HEK293 (cell line): ENCODE data around the gene DAGLA.

Source experiments
- CTCF ChIA-PET: fragments of 350-600 bp; formaldehyde crosslinking; extraction: SDS; loops from one replicate; lab custom pipeline; 2021; ENCODE audit warnings: antibody characterized with exemption; lab: Yijun Ruan, JAX
- POLR2A ChIA-PET: fragments of 300-600 bp; formaldehyde crosslinking; extraction: SDS; loops from one replicate; lab custom pipeline; 2020; ENCODE audit warnings: antibody characterized with exemption, inconsistent platforms; lab: Yijun Ruan, JAX
- H3K27ac ChIP-seq: fragments of 200-500 bp; sonication (Bioruptor generic); 2 replicates; pipeline ENCODE4 v1.5.1; 2014; ENCODE audit warnings: low read depth, low read length, control low read depth, inconsistent platforms; ENCODE audit errors: extremely low read depth
- H3K36me3 ChIP-seq, 2 experiments: fragments of 200-500 bp in 1 of 2; sonication (Bioruptor generic) in 1 of 2; 1 replicate in 1 of 2; 2 replicates in 1 of 2; pipeline ENCODE4 v1.5.1; 2014 to 2017; ENCODE audit warnings: inconsistent platforms in 2 of 2, low read length in 2 of 2; ENCODE audit not compliant: control insufficient read depth in 2 of 2, insufficient read depth in 1 of 2
- H3K4me1 ChIP-seq: fragments of 200-500 bp; sonication (Bioruptor generic); 2 replicates; pipeline ENCODE4 v1.5.1; 2014; ENCODE audit warnings: mild to moderate bottlenecking, low read length, inconsistent platforms; ENCODE audit not compliant: control insufficient read depth, insufficient read depth
- H3K4me3 ChIP-seq: 2 replicates; pipeline ENCODE4 v1.5.1; 2011; ENCODE audit warnings: low read depth, mild to moderate bottlenecking, control low read depth, low read length, moderate library complexity
- H3K9me3 ChIP-seq: fragments of 200-500 bp; sonication (Bioruptor generic); 2 replicates; pipeline ENCODE4 v1.5.1; 2014; ENCODE audit warnings: low read depth, low read length, inconsistent platforms; ENCODE audit not compliant: control insufficient read depth, insufficient read depth
- BCL11A ChIP-seq: fragments of 450-650 bp; formaldehyde crosslinking; IDR thresholded peaks from 2 replicates; pipeline ENCODE4 v1.5.1; 2016; ENCODE audit warnings: low read depth, missing biosample characterization, missing genetic modification characterization
- BCL6B ChIP-seq: fragments of 450-650 bp; formaldehyde crosslinking; IDR thresholded peaks from 2 replicates; pipeline ENCODE4 v1.5.1; 2017; ENCODE audit warnings: missing biosample characterization, missing genetic modification characterization
- CTCF ChIP-seq: fragments of 450-650 bp; formaldehyde crosslinking; IDR thresholded peaks from 2 replicates; pipeline ENCODE4 v1.5.1; 2016; ENCODE audit warnings: missing biosample characterization, missing genetic modification characterization
- GLIS1 ChIP-seq: fragments of 450-650 bp; formaldehyde crosslinking; IDR thresholded peaks from 2 replicates; pipeline ENCODE4 v1.5.1; 2016; ENCODE audit warnings: missing biosample characterization, missing genetic modification characterization
- GLIS2 ChIP-seq: fragments of 450-650 bp; formaldehyde crosslinking; IDR thresholded peaks from 2 replicates; pipeline ENCODE4 v1.5.1; 2016; ENCODE audit warnings: missing biosample characterization, missing genetic modification characterization
- KLF16 ChIP-seq: fragments of 450-650 bp; formaldehyde crosslinking; IDR thresholded peaks from 2 replicates; pipeline ENCODE4 v1.5.1; 2017; ENCODE audit warnings: missing biosample characterization, missing genetic modification characterization
- ZIC2 ChIP-seq: fragments of 450-650 bp; formaldehyde crosslinking; IDR thresholded peaks from 2 replicates; pipeline ENCODE4 v1.5.1; 2016; ENCODE audit warnings: missing biosample characterization, missing genetic modification characterization
- ZNF362 ChIP-seq: fragments of 450-650 bp; formaldehyde crosslinking; IDR thresholded peaks from 2 replicates; pipeline ENCODE4 v1.5.1; 2016; ENCODE audit warnings: missing biosample characterization, missing genetic modification characterization
- ZNF394 ChIP-seq: fragments of 450-650 bp; formaldehyde crosslinking; IDR thresholded peaks from 2 replicates; pipeline ENCODE4 v1.5.1; 2016; ENCODE audit warnings: missing biosample characterization, missing genetic modification characterization, mild to moderate bottlenecking, moderate library complexity, borderline replicate concordance
- ZNF416 ChIP-seq: fragments of 450-650 bp; formaldehyde crosslinking; IDR thresholded peaks from 2 replicates; pipeline ENCODE4 v1.5.1; 2016; ENCODE audit warnings: missing biosample characterization, missing genetic modification characterization
- ZNF473 ChIP-seq: fragments of 450-650 bp; formaldehyde crosslinking; IDR thresholded peaks from 2 replicates; pipeline ENCODE4 v1.5.1; 2017; ENCODE audit warnings: missing biosample characterization, missing genetic modification characterization
- ZNF48 ChIP-seq: fragments of 450-650 bp; formaldehyde crosslinking; IDR thresholded peaks from 2 replicates; pipeline ENCODE4 v1.5.1; 2016; ENCODE audit warnings: missing biosample characterization, missing genetic modification characterization
- ZNF514 ChIP-seq: fragments of 450-650 bp; formaldehyde crosslinking; IDR thresholded peaks from 2 replicates; pipeline ENCODE4 v1.5.1; 2016; ENCODE audit warnings: missing biosample characterization, missing genetic modification characterization
- ZNF530 ChIP-seq: fragments of 450-650 bp; formaldehyde crosslinking; IDR thresholded peaks from 2 replicates; pipeline ENCODE4 v1.5.1; 2016; ENCODE audit warnings: low read depth, missing biosample characterization, missing genetic modification characterization
- ZNF560 ChIP-seq: fragments of 450-650 bp; formaldehyde crosslinking; IDR thresholded peaks from 2 replicates; pipeline ENCODE4 v1.5.1; 2017; ENCODE audit warnings: missing biosample characterization, missing genetic modification characterization, borderline replicate concordance
- ZNF610 ChIP-seq: fragments of 450-650 bp; formaldehyde crosslinking; IDR thresholded peaks from 2 replicates; pipeline ENCODE4 v1.5.1; 2016; ENCODE audit warnings: missing biosample characterization, missing genetic modification characterization, borderline replicate concordance
- ZNF629 ChIP-seq: fragments of 450-650 bp; formaldehyde crosslinking; IDR thresholded peaks from 2 replicates; pipeline ENCODE4 v1.5.1; 2017; ENCODE audit warnings: missing biosample characterization, missing genetic modification characterization
- ZNF747 ChIP-seq: fragments of 450-650 bp; formaldehyde crosslinking; IDR thresholded peaks from 2 replicates; pipeline ENCODE4 v1.5.1; 2016; ENCODE audit warnings: missing biosample characterization, missing genetic modification characterization
- ZNF777 ChIP-seq: fragments of 450-650 bp; formaldehyde crosslinking; IDR thresholded peaks from 2 replicates; pipeline ENCODE4 v1.5.1; 2017; ENCODE audit warnings: missing biosample characterization, missing genetic modification characterization, borderline replicate concordance
- TF ChIP-seq, protein P1 (sequence below): sonication (generic); formaldehyde crosslinking; IDR thresholded peaks from 2 replicates; pipeline ENCODE4 v1.8.1; 2022; ENCODE audit warnings: mild to moderate bottlenecking, moderate library complexity, missing genetic modification reagents

Gene DAGLA

DNA sequence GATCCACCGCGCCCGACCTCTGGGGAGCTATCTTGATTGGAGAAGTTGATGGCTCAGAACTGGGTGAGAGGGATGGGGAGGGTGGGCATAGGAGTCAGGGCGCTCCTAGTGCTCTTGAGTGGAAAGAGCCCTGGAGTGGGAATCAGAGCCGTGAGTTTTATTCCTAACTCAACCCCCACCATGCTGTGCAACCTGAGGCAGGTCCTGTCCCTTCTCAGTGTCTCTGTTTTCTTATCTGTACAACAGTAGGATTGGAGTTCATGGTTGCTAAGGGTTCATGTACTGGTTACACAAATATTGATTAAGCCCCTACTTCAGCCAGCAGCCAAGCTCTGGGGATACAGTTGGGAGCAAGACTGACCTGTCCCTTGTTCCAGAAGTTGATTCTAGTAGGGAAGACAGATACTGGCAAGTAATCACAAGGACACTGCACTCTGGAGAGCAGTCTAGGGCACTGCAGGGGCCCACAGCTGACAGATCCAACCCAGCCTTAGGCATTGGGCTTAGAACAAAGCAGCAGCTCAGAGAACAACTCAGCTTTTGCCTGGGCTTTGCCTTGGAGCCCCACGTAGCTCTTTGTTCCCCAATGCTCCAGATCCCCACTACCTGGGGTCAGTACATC lies 12.4 kb upstream of the DAGLA start:
- TF ChIP-seq, protein P1, sequence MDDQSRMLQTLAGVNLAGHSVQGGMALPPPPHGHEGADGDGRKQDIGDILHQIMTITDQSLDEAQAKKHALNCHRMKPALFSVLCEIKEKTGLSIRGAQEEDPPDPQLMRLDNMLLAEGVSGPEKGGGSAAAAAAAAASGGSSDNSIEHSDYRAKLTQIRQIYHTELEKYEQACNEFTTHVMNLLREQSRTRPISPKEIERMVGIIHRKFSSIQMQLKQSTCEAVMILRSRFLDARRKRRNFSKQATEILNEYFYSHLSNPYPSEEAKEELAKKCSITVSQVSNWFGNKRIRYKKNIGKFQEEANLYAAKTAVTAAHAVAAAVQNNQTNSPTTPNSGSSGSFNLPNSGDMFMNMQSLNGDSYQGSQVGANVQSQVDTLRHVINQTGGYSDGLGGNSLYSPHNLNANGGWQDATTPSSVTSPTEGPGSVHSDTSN (CRISPR knock-in tag) = no peak
- TF ChIP-seq BCL6B (tag by site-specific recombination) (no peak), ZNF514 (no peak), KLF16 (no peak), ZNF48 (tag by site-specific recombination) (no peak), GLIS1 (no peak), ZNF777 (tag by site-specific recombination) (no peak), GLIS2 (no peak), ZIC2 (tag by site-specific recombination) (no peak), CTCF (tag by site-specific recombination) (no peak), ZNF629 (tag by site-specific recombination) (no peak), ZNF394 (tag by site-specific recombination) (no peak), ZNF530 (tag by site-specific recombination) (no peak)
- H3K4me3 ChIP-seq = no peak overlapping the region
- no peaks in the 10 kb centered on the region for H3K9me3 ChIP-seq
- POLR2A ChIA-PET = no interaction called here
- CTCF ChIA-PET = interaction anchor here (0.6 to 1.6 kb wide), 3 partner anchors 13 to 136 kb away, joined by 3 to 7 read pairs (median 3); no protein-coding TSS in a partner anchor
- H3K4me1 ChIP-seq = no peaks in the 10 kb centered on the region
- no peaks in the 10 kb centered on the region for H3K36me3 ChIP-seq
- no peak overlapping the region for H3K27ac ChIP-seq

GRCh38 chr11:61669417-61669816 lies 10.8 kb upstream of the DAGLA start:
- H3K4me1 ChIP-seq = no peaks in the 10 kb centered on the region
- TF ChIP-seq ZNF747 (no peak), ZNF610 (tag by site-specific recombination) (no peak), ZNF416 (no peak), BCL11A (tag by site-specific recombination) (no peak), ZNF362 (no peak), ZNF473 (no peak), ZNF560 (no peak)
- CTCF ChIA-PET = no interaction called here
- no peaks in the 10 kb centered on the region for H3K36me3 ChIP-seq
- H3K4me3 ChIP-seq = no peak overlapping the region
- POLR2A ChIA-PET = no interaction called here
- no peak overlapping the region for H3K27ac ChIP-seq
- no peaks in the 10 kb centered on the region for H3K9me3 ChIP-seq
